ENCODE data around the gene SRGAP2B.
"Not testable (repeated sequence)": the region's sequence is repeated elsewhere in the genome, so short reads cannot be mapped to it uniquely, and the experiment has no call there.

DNA sequence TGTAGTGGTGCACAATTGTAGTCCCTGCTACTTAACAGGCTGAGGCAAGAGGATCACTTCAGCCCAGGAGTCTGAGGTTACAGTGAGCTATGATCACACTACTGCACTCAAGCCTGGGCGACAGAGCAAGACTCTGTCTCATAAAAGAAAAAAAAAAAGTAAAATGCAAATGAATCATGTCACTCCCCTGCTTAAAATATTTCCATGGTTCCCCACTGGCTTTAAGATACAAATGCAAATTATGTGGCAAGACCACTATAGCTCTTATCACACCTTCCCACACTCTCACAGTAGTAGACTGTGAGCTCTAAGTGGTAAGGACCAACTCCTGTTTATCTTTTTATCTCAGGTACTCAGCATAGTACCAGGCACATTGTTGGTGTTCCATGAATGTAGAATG lies 53.6 kb downstream of the SRGAP2B start:
- TF ChIP-seq, protein P1, sequence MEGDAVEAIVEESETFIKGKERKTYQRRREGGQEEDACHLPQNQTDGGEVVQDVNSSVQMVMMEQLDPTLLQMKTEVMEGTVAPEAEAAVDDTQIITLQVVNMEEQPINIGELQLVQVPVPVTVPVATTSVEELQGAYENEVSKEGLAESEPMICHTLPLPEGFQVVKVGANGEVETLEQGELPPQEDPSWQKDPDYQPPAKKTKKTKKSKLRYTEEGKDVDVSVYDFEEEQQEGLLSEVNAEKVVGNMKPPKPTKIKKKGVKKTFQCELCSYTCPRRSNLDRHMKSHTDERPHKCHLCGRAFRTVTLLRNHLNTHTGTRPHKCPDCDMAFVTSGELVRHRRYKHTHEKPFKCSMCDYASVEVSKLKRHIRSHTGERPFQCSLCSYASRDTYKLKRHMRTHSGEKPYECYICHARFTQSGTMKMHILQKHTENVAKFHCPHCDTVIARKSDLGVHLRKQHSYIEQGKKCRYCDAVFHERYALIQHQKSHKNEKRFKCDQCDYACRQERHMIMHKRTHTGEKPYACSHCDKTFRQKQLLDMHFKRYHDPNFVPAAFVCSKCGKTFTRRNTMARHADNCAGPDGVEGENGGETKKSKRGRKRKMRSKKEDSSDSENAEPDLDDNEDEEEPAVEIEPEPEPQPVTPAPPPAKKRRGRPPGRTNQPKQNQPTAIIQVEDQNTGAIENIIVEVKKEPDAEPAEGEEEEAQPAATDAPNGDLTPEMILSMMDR (optimal IDR thresholded peaks at IDR 0.05 in 1 of 3, IDR thresholded peaks at IDR 0.05 in 1 of 3, conservative IDR thresholded peaks at IDR 0.05 in 1 of 3; ENCODE audit: extremely low read depth in 1 of 3, insufficient read depth in 2 of 3, low read length in 3 of 3), result not testable (repeated sequence)
- TF ChIP-seq EZH2 (IDR thresholded peaks at IDR 0.05; ENCODE audit: low read length), result not testable (repeated sequence)
